GM15510 (cell line): ENCODE data around the gene RHOBTB3.

Experiments used
- POLR2A ChIP-seq: IDR thresholded peaks from 3 replicates; pipeline ENCODE4 v1.6.1; 2011; ENCODE audit warnings: borderline replicate concordance; ENCODE audit not compliant: insufficient read length; ENCODE audit errors: extremely low read depth

Gene RHOBTB3

DNA sequence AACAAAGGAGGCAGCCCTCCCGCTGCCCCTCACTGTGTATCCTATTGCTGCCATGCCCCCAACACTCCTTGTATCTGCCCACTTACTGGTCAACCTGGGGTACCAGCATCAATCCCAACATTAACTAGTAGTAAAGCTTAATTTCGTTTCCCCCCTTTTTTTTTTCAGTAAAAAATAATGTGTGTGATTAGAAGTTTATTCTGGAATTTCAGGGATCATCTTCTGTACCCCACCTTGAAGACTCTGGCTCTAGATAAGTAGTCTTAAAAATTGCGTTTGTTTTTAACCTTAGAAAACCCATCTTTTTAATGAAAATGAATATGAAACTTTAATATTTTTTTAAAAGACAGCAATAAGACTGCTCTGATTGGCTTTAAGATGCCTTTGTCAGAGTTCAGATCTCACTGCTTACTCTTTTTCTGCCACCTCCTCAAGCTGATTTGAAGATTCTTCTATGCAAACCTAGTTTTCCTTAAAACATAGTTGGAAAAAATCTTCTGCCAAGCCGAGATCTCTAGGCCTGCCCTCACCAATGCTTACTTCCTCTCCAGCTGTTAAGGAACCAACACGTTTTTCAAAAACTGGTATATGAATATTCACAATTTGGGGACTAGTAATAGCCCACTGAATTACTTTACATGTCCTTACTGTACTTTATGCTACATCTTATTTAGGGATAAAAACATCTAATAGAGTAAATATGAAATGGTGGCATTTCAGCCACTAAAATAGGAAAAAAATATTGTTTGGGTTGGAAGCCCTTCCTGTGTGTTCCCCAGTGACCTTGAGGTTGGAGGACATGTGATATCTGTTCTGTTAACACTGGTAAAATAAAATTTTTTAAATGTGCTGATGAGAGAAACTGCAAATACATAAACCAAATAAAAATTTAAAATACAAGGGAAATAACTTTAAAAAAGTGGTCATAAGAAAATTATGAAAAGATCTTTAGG is 4.0 kb upstream of the RHOBTB3 start:
- TF ChIP-seq POLR2A, result no peak

GRCh38 chr5:95727764-95728191 is 3.4 kb upstream of the RHOBTB3 start:
- TF ChIP-seq POLR2A, result no peak

DNA sequence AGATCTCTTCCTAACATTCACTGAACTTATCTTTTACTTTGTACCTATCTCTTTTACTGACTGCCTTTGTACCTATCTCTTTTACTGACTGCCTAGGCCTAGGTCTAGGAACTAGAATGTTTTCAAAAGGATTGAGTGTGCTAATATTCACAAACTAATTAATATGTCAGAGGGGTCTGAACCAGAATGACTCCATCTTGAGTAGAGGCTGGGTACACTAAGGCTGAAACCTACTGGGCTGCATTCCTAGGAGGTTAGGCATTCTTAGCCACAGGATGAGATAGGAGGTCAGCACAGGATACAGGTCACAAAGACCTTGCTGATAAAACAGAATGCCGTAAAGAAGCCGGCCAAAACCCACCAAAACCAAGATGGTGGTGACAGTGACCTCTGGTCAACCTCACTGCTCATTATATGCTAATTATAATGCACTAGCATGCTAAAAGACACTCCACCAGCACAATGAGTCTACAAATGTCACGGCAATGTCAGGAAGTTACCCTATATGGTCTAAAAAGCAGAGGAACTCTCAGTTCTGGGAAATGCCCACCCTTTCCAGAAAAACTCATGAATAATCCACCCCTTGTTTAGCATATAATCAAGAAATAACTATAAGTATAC is 2.5 kb upstream of the RHOBTB3 start:
- no peak for TF ChIP-seq POLR2A

GRCh38 chr5:95729115-95730010 is 1.8 kb upstream of the RHOBTB3 start:
- no peak for TF ChIP-seq POLR2A

DNA sequence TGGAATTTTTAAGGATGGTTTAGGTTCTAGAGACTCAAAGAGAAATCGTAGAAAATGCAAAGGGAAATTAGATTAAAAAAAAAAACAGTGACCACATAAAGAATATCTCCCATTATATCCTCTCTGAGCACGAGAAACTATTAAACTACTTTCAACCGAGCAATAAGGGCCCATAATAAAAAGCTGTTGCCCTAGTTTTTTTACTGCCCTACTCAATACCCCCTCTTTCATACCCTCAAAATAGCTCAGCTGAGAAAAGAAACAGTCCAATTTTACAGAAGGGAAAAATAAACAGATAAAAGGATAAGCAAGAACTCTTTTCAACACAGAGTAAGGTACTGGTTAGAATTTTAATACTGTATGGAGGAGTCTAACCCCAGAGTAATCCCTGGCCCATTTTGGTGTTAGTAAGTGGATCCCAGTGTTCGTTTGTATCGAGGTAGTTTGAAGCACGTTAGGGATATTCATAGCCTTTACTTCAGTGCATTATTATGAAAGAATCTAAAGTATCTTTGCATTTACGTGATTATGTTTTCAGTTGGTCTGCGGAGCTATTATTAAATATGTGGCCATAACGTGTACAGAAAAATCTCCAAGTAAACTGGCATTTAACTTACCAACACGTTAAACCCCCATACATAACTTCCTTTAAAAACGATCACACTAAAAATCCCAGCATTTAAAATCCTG is 980 bp upstream of the RHOBTB3 start:
- TF ChIP-seq POLR2A, result no peak

DNA sequence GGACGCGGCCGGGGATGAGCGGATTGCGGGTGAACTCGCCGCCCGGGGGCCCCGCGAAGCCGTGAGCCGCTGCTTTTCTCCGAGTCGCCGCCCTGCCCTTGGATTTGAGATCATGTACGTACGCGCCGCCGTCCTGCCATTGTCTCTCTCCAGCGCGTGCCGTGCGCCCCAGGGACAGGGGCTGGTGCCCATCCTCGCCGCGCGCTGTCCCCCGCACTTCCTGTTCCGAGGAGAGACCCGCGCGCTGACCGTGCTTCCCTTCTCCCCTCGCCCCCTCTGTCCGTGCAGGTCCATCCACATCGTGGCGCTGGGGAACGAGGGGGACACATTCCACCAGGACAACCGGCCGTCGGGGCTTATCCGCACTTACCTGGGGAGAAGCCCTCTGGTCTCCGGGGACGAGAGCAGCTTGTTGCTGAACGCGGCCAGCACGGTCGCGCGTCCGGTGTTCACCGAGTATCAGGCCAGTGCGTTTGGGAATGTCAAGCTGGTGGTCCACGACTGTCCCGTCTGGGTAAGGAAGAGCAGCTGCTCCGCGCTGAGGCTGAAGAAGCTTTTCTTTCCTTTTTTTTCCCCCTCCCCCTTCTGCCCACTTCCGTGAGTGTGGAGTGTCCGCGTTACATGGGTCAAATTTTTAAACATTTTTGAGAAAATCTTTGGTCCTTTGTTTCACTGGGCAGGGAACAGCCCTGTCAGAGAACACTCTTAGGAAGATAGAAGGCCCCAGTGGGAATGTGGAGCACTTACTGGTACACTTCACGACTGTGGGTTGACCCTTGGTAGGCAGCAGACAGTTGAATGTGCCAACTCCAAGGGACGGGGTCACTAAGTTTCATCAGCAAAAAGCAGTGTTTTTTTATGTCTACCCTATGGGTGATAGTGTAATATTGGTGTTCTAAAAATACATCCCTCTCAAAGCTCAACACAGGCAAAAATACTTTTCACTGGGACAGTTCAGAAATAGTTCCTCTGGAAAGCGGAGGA is 727 bp downstream of the RHOBTB3 start:
- TF ChIP-seq POLR2A, result no peak

DNA sequence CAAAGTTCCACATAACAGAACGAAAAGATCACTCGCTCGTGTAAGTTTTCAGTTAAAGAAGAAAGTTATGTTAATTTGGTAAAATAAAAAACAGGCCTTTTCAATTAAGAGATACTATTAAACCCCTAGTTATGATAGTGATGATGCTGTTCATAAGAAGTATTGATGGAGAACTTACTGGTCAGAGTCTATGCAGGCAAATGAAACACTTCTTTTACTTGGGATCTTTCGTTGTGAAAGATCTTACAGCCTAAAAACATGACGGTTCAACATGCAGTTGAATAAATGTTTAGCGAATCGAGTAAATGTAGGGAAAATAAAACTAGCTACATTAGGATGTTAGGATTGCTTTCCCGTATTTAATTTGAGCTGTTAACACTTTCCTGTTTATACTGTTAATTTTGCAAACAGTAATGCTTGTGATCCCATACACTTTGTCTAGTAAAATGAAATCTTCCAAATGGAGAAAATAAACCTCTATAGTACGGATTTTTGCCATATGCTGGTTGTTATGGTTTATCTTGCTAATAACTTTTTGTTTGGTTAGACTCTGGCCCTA is 2.0 kb downstream of the RHOBTB3 start:
- TF ChIP-seq POLR2A, result no peak

DNA sequence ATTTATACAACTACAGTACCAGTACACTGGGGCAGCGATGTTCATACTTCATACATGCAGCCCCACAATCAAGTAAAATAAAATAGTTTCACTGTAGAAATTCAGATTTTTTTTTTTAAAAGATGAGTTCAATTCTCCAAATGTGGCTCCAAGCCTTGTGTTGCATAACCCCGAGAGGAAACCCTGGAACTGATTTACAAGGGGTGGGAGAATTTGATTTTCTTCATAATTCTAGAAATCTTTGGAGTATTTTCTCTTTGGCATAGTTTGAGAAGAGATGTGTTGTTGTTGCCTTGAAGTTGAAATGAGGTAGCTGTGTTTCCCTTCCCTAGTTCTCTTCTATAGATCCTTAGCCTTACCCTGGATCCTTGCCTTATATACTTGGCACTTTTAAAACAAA is 3.1 kb downstream of the RHOBTB3 start:
- TF ChIP-seq POLR2A, result no peak

- no peak for TF ChIP-seq POLR2A
Measured at GRCh38 chr5:95734906-95735305, 3.8 kb downstream of the RHOBTB3 start.

DNA sequence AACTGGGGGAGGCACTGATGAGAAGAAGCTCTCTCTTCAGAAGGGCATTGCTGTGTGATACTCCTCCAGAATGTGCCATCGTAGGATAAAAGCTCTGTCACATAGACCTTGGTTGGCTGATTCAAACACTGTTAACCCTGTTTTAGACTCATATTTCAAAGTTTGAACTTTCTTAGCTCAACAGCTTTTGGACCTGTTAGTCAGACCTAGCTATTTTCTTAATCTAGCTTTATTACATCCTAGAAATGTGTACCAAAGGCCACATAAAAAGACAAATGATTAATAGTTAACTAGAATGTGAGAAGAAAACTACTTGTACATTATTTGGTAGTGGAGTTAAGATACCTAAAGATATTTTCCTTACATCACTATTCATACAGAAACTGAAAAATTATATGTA is 4.3 kb downstream of the RHOBTB3 start:
- TF ChIP-seq POLR2A, result no peak

- TF ChIP-seq POLR2A, result no peak
Measured at GRCh38 chr5:95738072-95738471, 6.9 kb downstream of the RHOBTB3 start.

DNA sequence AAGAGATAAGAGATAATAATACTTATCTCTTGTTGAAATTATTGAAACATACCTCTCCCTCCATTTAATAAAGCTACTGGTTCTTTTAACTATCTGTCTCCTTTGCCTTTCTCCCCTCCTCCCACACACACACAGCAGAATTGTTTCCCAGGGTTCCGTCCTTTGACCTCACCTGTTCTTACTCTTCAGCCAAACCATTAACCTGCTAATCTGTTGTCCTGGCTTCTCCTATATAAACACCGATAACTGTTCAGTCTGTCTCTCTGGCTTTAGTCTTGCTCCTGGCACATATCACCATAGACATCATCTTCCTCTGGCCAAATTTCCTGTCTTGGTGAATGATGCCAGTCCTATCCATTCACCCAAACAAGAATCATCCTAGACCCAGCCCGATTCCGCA is 7.7 kb downstream of the RHOBTB3 start:
- TF ChIP-seq POLR2A, result no peak

DNA sequence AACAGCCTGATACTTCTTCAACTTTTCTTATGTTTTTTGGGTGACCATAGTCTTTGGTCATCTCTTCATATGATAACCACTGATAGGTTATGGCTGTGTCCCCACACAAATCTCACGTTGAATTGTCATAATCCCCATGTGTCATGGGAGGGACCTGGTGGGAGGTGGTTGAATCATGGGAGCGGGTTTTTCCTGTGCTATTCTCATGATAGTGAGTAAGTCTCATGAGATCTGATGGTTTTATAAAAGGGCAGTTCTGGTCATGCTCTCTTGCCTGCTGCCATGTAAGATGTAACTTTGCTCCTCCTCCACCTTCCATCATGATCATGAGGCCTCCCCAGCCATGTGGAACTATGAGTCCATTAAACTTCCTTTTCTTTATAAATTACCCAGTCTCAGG is 8.7 kb downstream of the RHOBTB3 start:
- TF ChIP-seq POLR2A, result no peak
